Renal cortex interstitium (tissue), 15 donors: ENCODE measurements around the gene LRPAP1. TPM values are rescaled to one million over a fixed set of nuclear protein-coding genes. Genes with fewer than 3 reads are reported as not detected.
"Not testable (repeated sequence)": the region's sequence is repeated elsewhere in the genome, so short reads cannot be mapped to it uniquely, and the experiment has no call there.

Experiments used
- DNase-seq, 11 donors: peaks; one replicate each; pipeline ENCODE4 v3.0.0-alpha.2; 2013; ENCODE audit warnings: low read depth in 9 of 11, low spot score in 4 of 11; ENCODE audit errors: extremely low read depth in 1 of 11
- long read RNA-seq, 16 experiments: transcript quantifications; one replicate each; lab custom pipeline, GENCODE V29; 2026
- polyA plus RNA-seq, 3 donors: library from polyadenylated mRNA; unstranded; fragments of 120-200 nt; gene quantifications; one replicate each; pipeline ENCODE4 v1.2.1, GENCODE V29; 2013; ENCODE audit not compliant: insufficient read length in 3 of 3

The LRPAP1 gene, protein sequence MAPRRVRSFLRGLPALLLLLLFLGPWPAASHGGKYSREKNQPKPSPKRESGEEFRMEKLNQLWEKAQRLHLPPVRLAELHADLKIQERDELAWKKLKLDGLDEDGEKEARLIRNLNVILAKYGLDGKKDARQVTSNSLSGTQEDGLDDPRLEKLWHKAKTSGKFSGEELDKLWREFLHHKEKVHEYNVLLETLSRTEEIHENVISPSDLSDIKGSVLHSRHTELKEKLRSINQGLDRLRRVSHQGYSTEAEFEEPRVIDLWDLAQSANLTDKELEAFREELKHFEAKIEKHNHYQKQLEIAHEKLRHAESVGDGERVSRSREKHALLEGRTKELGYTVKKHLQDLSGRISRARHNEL
- polyA plus RNA-seq, result 100 to 1,000 TPM; 164 to 210 (median 176) TPM
- long read RNA-seq, donor 1, full-length matches to known transcripts, result 50 of 50 reads
- long read RNA-seq, donor 1, partial matches to known transcripts, result 0 of 50 reads
- long read RNA-seq, donor 1, other reads (novel, unspliced or antisense), result 0 of 50 reads
- long read RNA-seq, donor 2, full-length matches to known transcripts, result 59 of 59 reads
- long read RNA-seq, donor 2, partial matches to known transcripts, result 0 of 59 reads
- long read RNA-seq, donor 2, other reads (novel, unspliced or antisense), result 0 of 59 reads
- long read RNA-seq, donor 3, full-length matches to known transcripts, result 127 of 148 reads
- long read RNA-seq, donor 3, partial matches to known transcripts, result 21 of 148 reads
- long read RNA-seq, donor 3, other reads (novel, unspliced or antisense), result 0 of 148 reads
- long read RNA-seq, donor 4, full-length matches to known transcripts, result 69 of 81 reads
- long read RNA-seq, donor 4, partial matches to known transcripts, result 12 of 81 reads
- long read RNA-seq, donor 4, other reads (novel, unspliced or antisense), result 0 of 81 reads
- long read RNA-seq, donor 5, result 0 reads
- long read RNA-seq, donor 6, full-length matches to known transcripts, result 56 of 61 reads
- long read RNA-seq, donor 6, partial matches to known transcripts, result 5 of 61 reads
- long read RNA-seq, donor 6, other reads (novel, unspliced or antisense), result 0 of 61 reads
- long read RNA-seq, donor 7, full-length matches to known transcripts, result 76 of 98 reads
- long read RNA-seq, donor 7, partial matches to known transcripts, result 22 of 98 reads
- long read RNA-seq, donor 7, other reads (novel, unspliced or antisense), result 0 of 98 reads
- long read RNA-seq, donor 8, result 0 reads
- long read RNA-seq, donor 9, full-length matches to known transcripts, result 90 of 103 reads
- long read RNA-seq, donor 9, partial matches to known transcripts, result 13 of 103 reads
- long read RNA-seq, donor 9, other reads (novel, unspliced or antisense), result 0 of 103 reads
- long read RNA-seq, donor 10, full-length matches to known transcripts, result 98 of 125 reads
- long read RNA-seq, donor 10, partial matches to known transcripts, result 27 of 125 reads
- long read RNA-seq, donor 10, other reads (novel, unspliced or antisense), result 0 of 125 reads
- long read RNA-seq, donor 11, full-length matches to known transcripts, result 70 of 70 reads
- long read RNA-seq, donor 11, partial matches to known transcripts, result 0 of 70 reads
- long read RNA-seq, donor 11, other reads (novel, unspliced or antisense), result 0 of 70 reads
- long read RNA-seq, donor 12, full-length matches to known transcripts, result 39 of 39 reads
- long read RNA-seq, donor 12, partial matches to known transcripts, result 0 of 39 reads
- long read RNA-seq, donor 12, other reads (novel, unspliced or antisense), result 0 of 39 reads
- long read RNA-seq, donor 13, result 0 reads
- long read RNA-seq, donor 14, full-length matches to known transcripts, result 86 of 91 reads
- long read RNA-seq, donor 14, partial matches to known transcripts, result 5 of 91 reads
- long read RNA-seq, donor 14, other reads (novel, unspliced or antisense), result 0 of 91 reads
- long read RNA-seq, donor 15, full-length matches to known transcripts, result 41 of 41 reads
- long read RNA-seq, donor 15, partial matches to known transcripts, result 0 of 41 reads
- long read RNA-seq, donor 15, other reads (novel, unspliced or antisense), result 0 of 41 reads
- long read RNA-seq, donor 16, full-length matches to known transcripts, result 251 of 290 reads
- long read RNA-seq, donor 16, partial matches to known transcripts, result 34 of 290 reads
- long read RNA-seq, donor 16, other reads (novel, unspliced or antisense), result 5 of 290 reads

DNA sequence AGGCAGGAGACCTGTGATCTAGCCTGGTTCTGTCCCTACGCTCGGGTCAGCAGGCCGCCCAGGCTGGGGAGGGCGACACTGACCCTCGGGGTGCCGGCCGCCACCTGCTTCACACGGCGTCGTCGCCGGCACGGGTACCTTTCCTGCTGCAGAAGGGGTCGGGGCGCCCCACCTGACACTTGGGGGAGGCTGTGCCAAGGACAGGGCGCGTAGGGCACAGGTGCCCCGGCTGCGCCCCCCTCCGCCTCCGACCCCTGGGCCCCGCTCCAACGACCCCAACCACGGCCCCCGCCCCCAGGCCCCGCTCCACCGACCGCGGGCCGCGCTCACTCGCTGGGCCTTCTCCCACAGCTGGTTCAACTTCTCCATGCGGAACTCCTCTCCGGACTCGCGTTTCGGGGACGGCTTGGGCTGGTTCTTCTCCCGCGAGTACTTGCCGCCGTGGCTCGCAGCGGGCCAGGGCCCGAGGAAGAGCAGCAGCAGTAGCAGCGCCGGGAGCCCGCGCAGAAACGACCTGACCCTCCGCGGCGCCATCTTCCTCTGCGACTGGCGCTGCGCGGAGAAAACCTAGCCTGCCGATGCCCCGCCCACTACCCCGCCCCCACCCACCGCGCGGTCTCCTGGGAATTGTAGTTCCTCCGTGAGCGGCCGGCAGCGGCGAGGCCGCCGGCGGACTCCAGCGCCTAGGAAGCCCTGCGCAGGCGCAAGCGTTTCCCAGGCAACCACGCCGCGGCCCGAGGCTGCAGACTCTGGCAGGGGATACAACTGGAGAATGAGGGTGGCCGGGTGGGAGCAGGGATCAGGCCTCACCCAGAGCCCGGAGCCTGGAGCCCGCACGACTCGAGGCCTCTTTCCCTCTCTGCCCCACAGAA is at the start of gene LRPAP1:
TSS of gene LRPAP1 (minus strand) at position 544 of the 872 bp plus-strand sequence. CDS start at position 534, 10 bp downstream.
- peak; percentile 81 to 92 (median 89) for DNase-seq

GRCh38 chr4:3581334-3582090 is 49.3 kb upstream of the LRPAP1 start:
- DNase-seq, result not testable (repeated sequence)

- DNase-seq, result not testable (repeated sequence)
These were observed 48.6 kb upstream of the LRPAP1 start for GRCh38 chr4:3580859-3581258.

DNA sequence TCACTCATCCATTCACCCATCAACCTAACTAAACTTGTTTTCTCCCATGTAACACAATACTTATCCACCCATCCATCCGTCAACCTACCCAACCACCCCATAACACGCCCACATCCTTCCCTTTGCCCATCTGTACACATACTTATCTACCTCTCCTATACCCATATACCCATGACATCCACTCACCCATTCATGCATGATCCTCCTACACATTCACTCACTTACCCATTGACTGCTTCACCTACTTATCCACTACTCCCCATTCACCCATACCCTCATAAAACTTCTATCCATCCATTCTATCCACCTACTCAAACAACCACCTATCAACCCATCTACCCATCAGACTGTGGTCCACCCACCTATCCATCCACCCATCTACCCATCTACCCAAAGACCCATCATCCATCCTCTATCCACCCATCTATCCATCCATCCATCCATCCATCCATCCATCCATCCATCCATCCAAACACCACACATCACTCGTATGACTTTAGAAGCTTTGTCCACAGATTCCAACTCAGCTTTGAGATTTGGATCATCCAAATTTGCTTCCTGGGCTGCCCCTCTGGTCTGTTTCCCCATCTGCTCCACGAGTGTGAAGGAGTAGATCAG is 46.4 kb upstream of the LRPAP1 start:
- not testable (repeated sequence) for DNase-seq

DNA sequence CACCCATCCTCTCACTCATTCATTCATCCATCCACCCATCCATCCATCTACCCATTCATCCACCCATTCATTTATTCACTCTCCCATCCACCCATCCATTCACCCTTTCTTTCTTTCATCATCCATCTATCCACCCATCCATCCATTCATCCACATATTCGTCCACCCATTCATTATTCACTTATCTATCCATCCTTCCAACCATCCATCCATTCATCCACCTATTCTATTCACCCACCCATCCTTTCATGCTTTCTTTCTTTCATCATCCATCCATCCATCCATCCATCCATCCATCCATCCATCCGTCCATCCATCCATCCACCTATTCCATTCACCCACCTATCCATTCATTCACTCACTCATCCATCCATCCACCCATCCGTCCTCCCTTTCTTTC is 45.8 kb upstream of the LRPAP1 start:
- DNase-seq, result not testable (repeated sequence)

- DNase-seq, result not testable (repeated sequence)
These were observed 45.1 kb upstream of the LRPAP1 start for GRCh38 chr4:3577208-3577892.

DNA sequence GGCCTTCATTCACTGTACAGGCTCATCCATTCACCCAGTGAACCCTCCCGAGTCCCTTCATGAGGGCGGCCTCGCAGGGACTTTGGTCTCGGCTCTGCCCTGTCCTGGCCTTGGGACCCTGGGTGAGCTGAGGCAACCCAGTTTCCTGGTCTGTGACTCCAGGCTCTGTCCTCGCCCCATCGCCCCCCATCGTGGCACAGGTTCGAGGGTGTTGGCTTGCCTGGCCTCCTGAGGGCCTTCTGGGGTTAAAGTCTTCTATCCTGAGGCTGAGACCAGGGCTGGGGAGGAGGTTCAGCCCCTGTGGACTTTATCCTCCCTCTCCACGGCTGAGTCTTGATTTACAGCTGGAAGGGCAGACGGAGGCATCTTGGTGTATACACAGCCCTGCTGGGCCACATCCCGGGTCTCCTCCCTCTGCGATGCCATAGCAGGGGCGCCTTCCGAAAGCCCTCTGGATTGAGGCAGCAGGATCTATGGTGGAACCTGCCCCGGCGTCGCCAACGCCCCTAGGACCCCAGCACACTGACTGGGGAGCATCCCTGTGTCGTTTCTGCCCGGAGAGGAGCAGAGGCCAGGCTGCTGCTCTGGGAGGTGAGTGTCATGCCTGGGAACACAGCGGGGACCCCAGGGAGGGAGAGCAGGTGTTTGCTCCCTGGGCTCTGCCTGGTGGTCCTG is 44.4 kb upstream of the LRPAP1 start:
- not testable (repeated sequence) for DNase-seq

DNA sequence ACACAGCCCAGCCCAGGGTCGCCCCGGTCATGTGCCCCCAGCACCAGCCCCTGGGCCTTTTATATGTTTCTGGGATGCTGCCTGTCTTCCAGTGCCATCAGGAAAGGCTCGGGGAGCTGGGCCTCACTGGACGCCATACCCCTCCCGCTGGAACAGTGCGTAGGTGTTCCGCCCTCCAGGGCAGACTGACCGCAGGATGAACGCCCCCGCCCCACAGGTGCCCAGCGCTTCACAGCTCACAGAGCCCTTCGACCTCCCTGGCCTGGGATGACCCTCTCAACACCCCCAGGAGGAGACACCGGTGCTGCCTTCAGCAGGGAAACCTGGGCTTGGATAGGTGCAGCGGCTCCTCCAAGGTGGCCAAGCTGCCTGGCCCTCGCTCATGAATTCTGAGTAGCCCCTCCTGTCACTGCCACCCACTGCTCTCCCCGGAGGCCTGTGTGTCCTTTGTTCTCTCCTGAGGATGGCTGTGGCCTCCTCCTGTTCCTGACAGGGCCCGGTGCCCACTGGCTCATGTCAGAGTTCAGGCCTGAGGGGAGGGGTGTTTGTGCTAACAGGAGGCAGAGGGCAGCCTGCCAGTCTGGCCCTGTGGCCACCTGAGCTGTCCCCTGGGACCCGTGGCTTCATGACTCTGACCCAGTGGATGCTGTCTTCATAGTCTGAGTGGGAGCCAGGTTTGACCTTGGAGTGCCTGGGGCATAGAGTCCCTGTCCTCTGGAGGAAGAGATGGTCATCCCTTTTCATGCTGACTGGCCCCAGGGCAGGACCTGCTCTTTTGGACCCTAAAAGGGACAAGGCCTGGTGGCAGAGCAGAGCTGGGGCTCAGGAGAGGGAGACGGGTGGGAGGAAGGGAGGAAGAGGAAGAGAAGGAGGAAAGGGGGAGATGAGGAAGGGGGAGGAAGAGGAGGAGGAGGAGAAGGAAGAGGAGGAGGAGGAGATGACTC is 43.5 kb upstream of the LRPAP1 start:
- not testable (repeated sequence) for DNase-seq

DNA sequence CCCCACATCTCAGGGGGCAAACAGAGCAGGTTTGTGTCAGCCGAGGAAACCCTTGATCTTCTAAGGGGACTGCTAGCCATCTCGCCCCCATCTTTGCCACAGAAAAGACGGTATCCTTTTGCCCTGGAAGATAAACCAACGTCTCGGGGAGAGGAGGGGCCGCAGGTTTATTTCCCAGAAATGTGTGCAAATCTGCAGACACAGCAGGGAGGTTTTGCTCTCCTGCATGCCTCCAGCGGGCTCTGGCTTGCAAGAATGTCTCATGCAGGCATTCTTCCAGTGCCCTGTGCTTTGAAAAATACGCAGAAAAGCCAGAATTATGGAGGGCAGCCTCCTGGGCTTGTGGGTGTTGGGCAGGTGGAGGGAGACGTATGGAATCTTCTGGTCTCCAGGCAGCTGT is 42.6 kb upstream of the LRPAP1 start:
- not testable (repeated sequence) for DNase-seq

GRCh38 chr4:3574346-3574745 is 42.1 kb upstream of the LRPAP1 start:
- DNase-seq, result not testable (repeated sequence)

DNA sequence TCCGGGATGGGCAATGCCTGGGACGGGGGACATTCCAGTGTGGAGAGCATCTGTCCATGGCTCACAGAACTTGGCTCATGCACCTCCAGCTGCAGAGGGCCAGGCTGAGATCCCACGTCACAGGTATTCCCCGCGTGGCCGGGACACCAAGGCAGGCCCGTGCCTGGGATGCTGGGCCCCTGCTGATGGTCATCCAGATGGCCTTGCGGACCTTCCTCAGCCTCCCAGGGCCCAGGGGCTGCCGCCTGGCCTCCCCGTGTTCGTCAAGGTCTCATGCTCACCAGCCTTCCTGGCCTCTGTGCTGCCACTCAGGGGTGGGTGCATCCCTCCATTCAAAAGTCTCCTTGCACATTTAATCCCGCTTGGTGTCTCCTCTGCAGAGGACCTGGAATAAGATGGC is 40.9 kb upstream of the LRPAP1 start:
- no peak for DNase-seq

- no peak for DNase-seq
These were observed 40.1 kb upstream of the LRPAP1 start for GRCh38 chr4:3572363-3572762.

DNA sequence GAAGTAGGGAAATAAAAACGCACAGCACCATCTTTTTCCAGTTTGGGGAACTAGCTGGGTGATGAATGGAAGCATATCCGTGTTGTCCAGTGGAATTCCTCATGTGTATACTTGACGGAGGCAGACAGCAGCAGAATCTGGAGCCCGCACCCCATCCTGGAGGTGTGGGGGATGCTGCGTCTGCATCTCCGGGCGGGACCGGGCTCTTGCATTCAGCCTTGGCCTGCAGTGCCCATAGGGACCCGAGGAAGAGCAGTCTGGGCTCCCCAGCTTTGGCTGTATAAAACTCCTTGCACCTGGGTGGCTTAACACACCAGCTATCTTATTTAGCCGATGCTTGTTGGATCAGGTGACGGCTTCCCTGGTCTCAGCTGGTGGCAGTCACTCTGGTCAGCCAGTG is 39.7 kb upstream of the LRPAP1 start:
- no peak for DNase-seq
